Neutrophil (primary cell): Measurements from ENCODE around the gene DSCAM.

Experiments
- H3K27ac ChIP-seq: fragments of 200-600 bp; sonication (generic); 2 replicates; pipeline ENCODE4 v1.5.1; 2016; ENCODE audit warnings: mild to moderate bottlenecking, moderate library complexity
- H3K27me3 ChIP-seq: fragments of 200-600 bp; sonication (generic); 2 replicates; pipeline ENCODE4 v1.6.0; 2016; ENCODE audit warnings: mild to moderate bottlenecking
- H3K36me3 ChIP-seq: fragments of 200-600 bp; sonication (generic); 2 replicates; pipeline ENCODE4 v1.5.1; 2017
- H3K4me1 ChIP-seq, 2 experiments: fragments of 200-600 bp in 1 of 2; sonication (generic) in 1 of 2; 1 replicate in 1 of 2; 2 replicates in 1 of 2; pipeline versions ENCODE4 v1.5.1 to v1.6.1; 2013 to 2016; ENCODE audit warnings: low read depth in 1 of 2, low read length in 1 of 2, mild to moderate bottlenecking in 1 of 2, moderate library complexity in 1 of 2; ENCODE audit not compliant: control insufficient read depth in 1 of 2, insufficient read depth in 1 of 2
- H3K4me3 ChIP-seq, 2 experiments: fragments of 200-600 bp in 1 of 2; sonication (generic) in 1 of 2; 1 replicate in 1 of 2; 2 replicates in 1 of 2; pipeline ENCODE4 v1.5.1; 2013 to 2016; ENCODE audit warnings: low read depth in 1 of 2, low read length in 1 of 2, mild to moderate bottlenecking in 1 of 2, moderate library complexity in 1 of 2
- H3K9me3 ChIP-seq: fragments of 200-600 bp; sonication (generic); 2 replicates; pipeline ENCODE4 v1.5.1; 2016
- CTCF ChIP-seq: fragments of 200-600 bp; sonication (generic); IDR thresholded peaks from 2 replicates; pipeline ENCODE4 v1.5.1; 2016; ENCODE audit warnings: antibody characterized with exemption

The DSCAM gene

DNA sequence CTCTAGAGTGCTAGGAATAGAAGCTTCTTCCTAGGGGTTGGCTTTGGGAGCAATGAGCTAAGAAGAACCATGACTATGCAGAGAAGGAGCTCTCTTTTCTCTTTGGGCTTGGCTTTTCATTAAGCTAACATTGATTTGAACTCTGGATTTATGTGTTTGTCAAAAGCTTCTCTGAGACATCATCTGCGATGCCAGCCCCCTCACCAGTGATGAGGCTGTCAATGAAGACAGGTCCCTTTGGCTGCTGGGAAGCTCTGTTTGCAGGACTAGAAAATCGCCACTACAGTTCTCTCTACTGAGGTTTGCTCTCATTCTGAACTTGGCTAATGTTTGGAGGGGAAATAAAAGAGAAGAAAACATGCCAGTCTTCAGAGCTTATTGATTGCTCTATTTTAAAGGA is 794.7 kb downstream of the DSCAM start:
- no peaks in the 10 kb centered on the region for H3K27me3 ChIP-seq
- H3K4me3 ChIP-seq, result no peak overlapping the region
- H3K27ac ChIP-seq, result no peak overlapping the region
- no peaks in the 10 kb centered on the region for H3K9me3 ChIP-seq
- H3K36me3 ChIP-seq, result no peaks in the 10 kb centered on the region
- H3K4me1 ChIP-seq, result no peaks in the 10 kb centered on the region
- TF ChIP-seq CTCF, result no peak

GRCh38 chr21:40051801-40052200 is 795.2 kb downstream of the DSCAM start:
- Histone ChIP-seq H3K4me3 (no peak overlapping the region), H3K27me3 (no peaks in the 10 kb centered on the region), H3K27ac (no peak overlapping the region), H3K36me3 (no peaks in the 10 kb centered on the region), H3K9me3 (no peaks in the 10 kb centered on the region), H3K4me1 (no peaks in the 10 kb centered on the region)
- no peak for TF ChIP-seq CTCF

DNA sequence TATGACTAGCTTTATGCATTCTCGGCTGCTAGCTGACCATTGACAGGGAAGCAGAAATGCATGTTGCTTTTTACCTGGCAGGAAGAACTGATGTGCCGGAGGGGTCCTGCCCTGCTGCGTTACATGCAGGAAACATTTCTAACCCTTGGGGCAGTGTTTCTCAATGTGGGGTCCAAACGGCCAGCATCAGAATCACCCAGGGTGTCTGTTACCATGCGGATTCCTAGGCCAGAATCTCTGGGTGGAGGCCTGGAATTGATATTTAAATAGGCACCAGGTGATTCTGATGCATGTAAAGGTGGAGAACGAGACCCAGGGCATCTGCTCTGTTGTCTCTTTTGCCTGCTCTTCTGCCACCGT is 797.0 kb downstream of the DSCAM start:
- no peak overlapping the region for H3K27ac ChIP-seq
- no peaks in the 10 kb centered on the region for H3K4me1 ChIP-seq
- H3K9me3 ChIP-seq, result no peaks in the 10 kb centered on the region
- H3K27me3 ChIP-seq, result no peaks in the 10 kb centered on the region
- H3K4me3 ChIP-seq, result no peak overlapping the region
- no peaks in the 10 kb centered on the region for H3K36me3 ChIP-seq
- no peak for TF ChIP-seq CTCF

DNA sequence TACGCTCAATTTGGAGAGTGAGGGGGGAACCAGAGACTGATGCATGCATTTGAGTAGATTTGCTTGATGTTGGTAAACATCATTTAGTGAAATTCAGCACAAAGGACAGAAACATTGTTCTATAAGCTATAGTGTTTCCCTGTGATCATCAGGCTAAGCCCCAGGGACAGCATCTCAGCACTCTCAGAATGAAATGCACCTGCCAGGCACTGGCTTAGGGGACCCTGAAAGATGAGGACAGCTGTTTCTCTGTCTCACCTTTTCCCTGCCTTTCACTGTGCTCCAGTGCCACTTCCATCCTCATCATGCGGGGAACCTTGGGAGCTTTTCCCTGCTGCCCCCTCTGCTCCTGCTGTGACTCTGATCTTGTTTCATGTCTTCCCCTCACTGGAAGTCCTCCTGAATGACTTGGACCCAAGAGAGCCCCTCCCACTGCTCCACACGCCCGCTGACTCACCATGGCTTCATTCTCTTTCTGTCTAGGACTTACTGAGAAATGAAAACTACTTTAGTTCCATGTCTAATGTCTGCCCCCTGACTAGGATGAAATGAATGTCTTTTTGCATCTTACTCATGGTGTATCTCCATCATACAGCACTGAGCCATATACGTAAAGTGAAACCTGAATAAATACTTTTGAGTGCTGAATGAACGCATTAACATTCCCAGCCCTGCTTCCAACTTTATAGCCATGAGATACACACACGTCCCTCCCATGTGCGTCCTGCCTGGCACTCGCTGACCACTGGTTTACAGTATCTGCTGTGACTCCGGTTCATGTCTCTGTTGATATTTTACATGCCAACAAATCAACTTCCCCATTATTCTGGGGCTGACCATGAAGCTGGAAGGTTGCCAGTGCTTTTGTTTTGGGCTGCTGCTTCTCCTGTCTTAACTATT is 797.7 kb downstream of the DSCAM start:
- Histone ChIP-seq H3K27me3 (no peaks in the 10 kb centered on the region), H3K36me3 (no peaks in the 10 kb centered on the region), H3K9me3 (no peaks in the 10 kb centered on the region), H3K4me1 (no peaks in the 10 kb centered on the region), H3K27ac (no peak overlapping the region), H3K4me3 (no peak overlapping the region)
- TF ChIP-seq CTCF, result no peak

- Histone ChIP-seq H3K27ac (no peak overlapping the region), H3K36me3 (no peaks in the 10 kb centered on the region), H3K9me3 (no peaks in the 10 kb centered on the region), H3K4me1 (no peaks in the 10 kb centered on the region), H3K4me3 (no peak overlapping the region), H3K27me3 (no peaks in the 10 kb centered on the region)
- no peak for TF ChIP-seq CTCF
Measured at GRCh38 chr21:40047993-40048730, 798.8 kb downstream of the DSCAM start.
